ENCODE results near the gene CADM3. TPM values are rescaled to one million over a fixed set of nuclear protein-coding genes. Genes with fewer than 3 reads are reported as not detected.

The CADM3 gene
- total and polyA plus RNA-seq, 3 donors from 2014 or later: 5.7 to 13.4 (median 6.4) TPM

GRCh38 chr1:159140474-159140873 lies 30.9 kb upstream of the CADM3 start:
- intact Hi-C loops (cut with DNase I; ENCODE audit: low total_unique reads): no loop called here
- H3K4me3 ChIP-seq: no peak overlapping the region
- DNase-seq: no peak
- H3K36me3 ChIP-seq (ENCODE audit: low read depth, missing control alignments): no peaks in the 10 kb centered on the region
- TF ChIP-seq POLR2A (IDR thresholded peaks at IDR 0.05): no peak
- no peak for TF ChIP-seq CTCF (IDR thresholded peaks at IDR 0.05)
- no peaks in the 10 kb centered on the region for H3K27me3 ChIP-seq
- no peaks in the 10 kb centered on the region for H3K4me1 ChIP-seq
- H3K9me3 ChIP-seq: no peaks in the 10 kb centered on the region
- no peak overlapping the region for H3K27ac ChIP-seq
- WGBS, 2 donors: 60 to 73% methylated on average over 7 of the region's 7 CpGs

- WGBS, 2 donors: 48 to 50% methylated on average over 12 to 18 of the region's 18 CpGs
- DNase-seq: no peak
Observed at GRCh38 chr1:159141584-159142390, 29.6 kb upstream of the CADM3 start.

GRCh38 chr1:159142391-159142663 lies 29.1 kb upstream of the CADM3 start:
- H3K36me3 ChIP-seq (ENCODE audit: low read depth, missing control alignments): no peaks in the 10 kb centered on the region
- no peak overlapping the region for H3K4me3 ChIP-seq
- intact Hi-C loops (cut with DNase I; ENCODE audit: low total_unique reads): no loop called here
- WGBS, 2 donors: 51 to 54% methylated on average over 2 of the region's 2 CpGs
- TF ChIP-seq POLR2A (IDR thresholded peaks at IDR 0.05): no peak
- TF ChIP-seq CTCF (IDR thresholded peaks at IDR 0.05): no peak
- no peak overlapping the region for H3K27ac ChIP-seq
- no peak for DNase-seq
- H3K9me3 ChIP-seq: no peaks in the 10 kb centered on the region
- H3K27me3 ChIP-seq: no peaks in the 10 kb centered on the region
- H3K4me1 ChIP-seq: no peaks in the 10 kb centered on the region

More at GRCh38 chr1:159141584-159142390, 29.6 kb upstream of the CADM3 start:
- Histone ChIP-seq H3K9me3 (no peaks in the 10 kb centered on the region), H3K36me3 (ENCODE audit: low read depth, missing control alignments) (no peaks in the 10 kb centered on the region), H3K4me1 (no peaks in the 10 kb centered on the region), H3K4me3 (no peak overlapping the region), H3K27ac (no peak overlapping the region), H3K27me3 (no peaks in the 10 kb centered on the region)
- intact Hi-C loops (cut with DNase I; ENCODE audit: low total_unique reads): no loop called here
- TF ChIP-seq CTCF (IDR thresholded peaks at IDR 0.05) (no peak), POLR2A (IDR thresholded peaks at IDR 0.05) (no peak)

GRCh38 chr1:159142726-159143510 lies 28.5 kb upstream of the CADM3 start:
- TF ChIP-seq CTCF (IDR thresholded peaks at IDR 0.05) (no peak), POLR2A (IDR thresholded peaks at IDR 0.05) (no peak)
- WGBS, 2 donors: 67 to 69% methylated on average over 5 of the region's 5 CpGs
- H3K27me3 ChIP-seq: no peaks in the 10 kb centered on the region
- no peaks in the 10 kb centered on the region for H3K9me3 ChIP-seq
- DNase-seq: no peak
- H3K36me3 ChIP-seq (ENCODE audit: low read depth, missing control alignments): no peaks in the 10 kb centered on the region
- no peak overlapping the region for H3K27ac ChIP-seq
- no peaks in the 10 kb centered on the region for H3K4me1 ChIP-seq
- intact Hi-C loops (cut with DNase I; ENCODE audit: low total_unique reads): no loop called here
- no peak overlapping the region for H3K4me3 ChIP-seq
